GM12878 (cell line): Measurements from ENCODE around the gene MXI1. TPM values are rescaled to one million over a fixed set of nuclear protein-coding genes. Genes with fewer than 3 reads are reported as not detected.

ENCODE experiments used
- BCL11A ChIP-seq: IDR thresholded peaks from 2 replicates; pipeline ENCODE4 v1.6.1; 2011; ENCODE audit warnings: low read depth, low read length
- CREB1 ChIP-seq: IDR thresholded peaks from 2 replicates; pipeline ENCODE4 v1.6.1; 2012; ENCODE audit warnings: low read depth, mild to moderate bottlenecking, inconsistent platforms
- ETV6 ChIP-seq, 2 experiments: fragments of 450-650 bp in 1 of 2; IDR thresholded peaks in 1 of 2; conservative IDR thresholded peaks in 1 of 2; 2 replicates each; pipeline ENCODE4 v1.6.1; 2014; ENCODE audit warnings: antibody characterized with exemption in 1 of 2, borderline replicate concordance in 1 of 2, low read depth in 1 of 2, mild to moderate bottlenecking in 1 of 2, moderate library complexity in 1 of 2
- GABPA ChIP-seq: IDR thresholded peaks from 2 replicates; pipeline ENCODE4 v1.6.1; 2014; ENCODE audit warnings: antibody characterized with exemption, low read depth, mild to moderate bottlenecking, inconsistent platforms
- HCFC1 ChIP-seq: fragments of 150-350 bp; IDR thresholded peaks from 2 replicates; pipeline ENCODE4 v1.6.1; 2014; ENCODE audit warnings: low read length
- RCOR1 ChIP-seq: conservative IDR thresholded peaks from 2 replicates; pipeline ENCODE4 v1.6.1; 2012; ENCODE audit warnings: low read depth, low read length, improper control_type of control experiment
- TCF3 ChIP-seq: IDR thresholded peaks from 2 replicates; pipeline ENCODE4 v1.6.1; 2012; ENCODE audit warnings: low read depth, mild to moderate bottlenecking, low read length, borderline replicate concordance; ENCODE audit not compliant: insufficient read depth
- USF2 ChIP-seq: IDR thresholded peaks from 2 replicates; pipeline ENCODE4 v1.6.1; 2011; ENCODE audit warnings: low read depth, low read length, improper control_type of control experiment, borderline replicate concordance
- ZNF592 ChIP-seq: fragments of 450-650 bp; IDR thresholded peaks from 2 replicates; pipeline ENCODE4 v1.6.1; 2017; ENCODE audit warnings: mild to moderate bottlenecking, moderate library complexity
- ZNF622 ChIP-seq: fragments of 450-650 bp; IDR thresholded peaks from 2 replicates; pipeline ENCODE4 v1.6.1; 2017; ENCODE audit warnings: mild to moderate bottlenecking, inconsistent platforms
- polyA plus RNA-seq, 11 experiments: library from polyadenylated mRNA; depleted of rRNA in 4 of 11; unstranded in 6 of 11; stranded (reverse) in 5 of 11; fragments of >200 nt; fragmentation: Nextera tagmentation in 4 of 11; fragmentation: Illumina TruSeq in 1 of 11; extraction: Ambion mirVana in 4 of 11; extraction: Trizol in 1 of 11; gene quantifications; 1 replicate in 1 of 11; 2 replicates in 10 of 11; pipeline versions ENCODE4 v1.2.1 to v1.2.3, GENCODE V29; 2011 to 2016; ENCODE audit warnings: inconsistent platforms in 2 of 11, missing spikeins in 2 of 11, low read depth in 1 of 11
- total RNA-seq, 4 experiments: library from RNA; depleted of rRNA in 3 of 4; stranded (reverse); fragments of >200 nt in 3 of 4; fragmentation: Illumina TruSeq in 1 of 4; extraction: Trizol in 1 of 4; gene quantifications; 2 replicates each; pipeline versions ENCODE4 v1.2.1 to v1.2.3, GENCODE V29; 2013 to 2021
- TF ChIP-seq, protein P1 (sequence below): IDR thresholded peaks from 2 replicates; pipeline ENCODE4 v1.6.1; 2012; ENCODE audit warnings: low read length, inconsistent platforms

Gene MXI1
- total and polyA plus RNA-seq, 10 of the 15 experiments (the other 5 are each of a cell fraction or from before 2014, with no cell fraction given): 0.23 to 8.0 (median 0.41) TPM

GRCh38 chr10:110190170-110190569, 17.2 kb upstream of the MXI1 start (continued):
- TF ChIP-seq ZNF592 (no peak), BCL11A (no peak), ZNF622 (no peak), USF2 (no peak), RCOR1 (no peak), HCFC1 (no peak), GABPA (no peak), CREB1 (no peak), ETV6 (conservative IDR thresholded peaks at IDR 0.05 in 1 of 2, IDR thresholded peaks at IDR 0.05 in 1 of 2; ENCODE audit: borderline replicate concordance in 1 of 2, low read depth in 1 of 2) (no peak), TCF3 (no peak)
- TF ChIP-seq, protein P1, sequence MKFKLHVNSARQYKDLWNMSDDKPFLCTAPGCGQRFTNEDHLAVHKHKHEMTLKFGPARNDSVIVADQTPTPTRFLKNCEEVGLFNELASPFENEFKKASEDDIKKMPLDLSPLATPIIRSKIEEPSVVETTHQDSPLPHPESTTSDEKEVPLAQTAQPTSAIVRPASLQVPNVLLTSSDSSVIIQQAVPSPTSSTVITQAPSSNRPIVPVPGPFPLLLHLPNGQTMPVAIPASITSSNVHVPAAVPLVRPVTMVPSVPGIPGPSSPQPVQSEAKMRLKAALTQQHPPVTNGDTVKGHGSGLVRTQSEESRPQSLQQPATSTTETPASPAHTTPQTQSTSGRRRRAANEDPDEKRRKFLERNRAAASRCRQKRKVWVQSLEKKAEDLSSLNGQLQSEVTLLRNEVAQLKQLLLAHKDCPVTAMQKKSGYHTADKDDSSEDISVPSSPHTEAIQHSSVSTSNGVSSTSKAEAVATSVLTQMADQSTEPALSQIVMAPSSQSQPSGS: no peak
- TF ChIP-seq, all 136 proteins: peak for 0
